GM06990 (cell line): ENCODE data around the gene CRACDL.

ENCODE experiments used
- DNase-seq: peaks from one replicate; pipeline ENCODE4 v3.0.0-alpha.2; 2011; ENCODE audit not compliant: insufficient read length; ENCODE audit errors: extremely low read depth
- H3K27me3 ChIP-seq: replicated peaks from 2 replicates; pipeline ENCODE4 v1.6.0; 2011; ENCODE audit warnings: low read length; ENCODE audit not compliant: control insufficient read depth, insufficient read depth
- H3K36me3 ChIP-seq: 2 replicates; pipeline ENCODE4 v1.5.1; 2011; ENCODE audit warnings: low read length; ENCODE audit not compliant: control insufficient read depth, insufficient read depth
- H3K4me3 ChIP-seq: replicated peaks from 2 replicates; pipeline ENCODE4 v1.5.1; 2011; ENCODE audit warnings: low read depth, mild to moderate bottlenecking, control low read depth, low read length
- TF ChIP-seq, protein P1 (sequence below): IDR thresholded peaks from 2 replicates; pipeline ENCODE4 v1.5.1; 2011; ENCODE audit warnings: low read length, control low read depth, mild to moderate bottlenecking, inconsistent platforms; ENCODE audit not compliant: insufficient read depth, poor library complexity, severe bottlenecking

Gene CRACDL

DNA sequence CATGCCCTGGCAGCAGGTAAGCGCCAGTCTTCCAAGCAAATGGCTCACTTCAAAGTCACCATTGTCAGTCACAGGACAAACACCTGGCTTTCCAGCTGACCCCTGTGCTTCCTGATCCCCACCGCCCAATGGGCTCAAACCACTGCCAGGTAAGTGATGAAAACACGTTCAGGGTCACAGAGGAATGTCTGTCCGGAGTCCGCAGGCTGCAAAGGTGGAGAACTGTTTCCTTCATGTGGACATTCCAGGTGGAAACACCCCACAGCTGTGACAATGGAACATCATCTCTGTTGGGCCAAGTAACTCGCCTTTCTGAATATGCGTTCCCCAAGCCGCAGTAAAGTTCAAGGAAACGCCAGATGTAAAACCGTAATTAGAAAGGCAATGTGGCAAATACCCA is 86.0 kb downstream of the CRACDL start:
- Histone ChIP-seq H3K4me3 (no peak overlapping the region), H3K27me3 (no peaks in the 10 kb centered on the region), H3K36me3 (no peaks in the 10 kb centered on the region)
- no peak for DNase-seq
- TF ChIP-seq, protein P1, sequence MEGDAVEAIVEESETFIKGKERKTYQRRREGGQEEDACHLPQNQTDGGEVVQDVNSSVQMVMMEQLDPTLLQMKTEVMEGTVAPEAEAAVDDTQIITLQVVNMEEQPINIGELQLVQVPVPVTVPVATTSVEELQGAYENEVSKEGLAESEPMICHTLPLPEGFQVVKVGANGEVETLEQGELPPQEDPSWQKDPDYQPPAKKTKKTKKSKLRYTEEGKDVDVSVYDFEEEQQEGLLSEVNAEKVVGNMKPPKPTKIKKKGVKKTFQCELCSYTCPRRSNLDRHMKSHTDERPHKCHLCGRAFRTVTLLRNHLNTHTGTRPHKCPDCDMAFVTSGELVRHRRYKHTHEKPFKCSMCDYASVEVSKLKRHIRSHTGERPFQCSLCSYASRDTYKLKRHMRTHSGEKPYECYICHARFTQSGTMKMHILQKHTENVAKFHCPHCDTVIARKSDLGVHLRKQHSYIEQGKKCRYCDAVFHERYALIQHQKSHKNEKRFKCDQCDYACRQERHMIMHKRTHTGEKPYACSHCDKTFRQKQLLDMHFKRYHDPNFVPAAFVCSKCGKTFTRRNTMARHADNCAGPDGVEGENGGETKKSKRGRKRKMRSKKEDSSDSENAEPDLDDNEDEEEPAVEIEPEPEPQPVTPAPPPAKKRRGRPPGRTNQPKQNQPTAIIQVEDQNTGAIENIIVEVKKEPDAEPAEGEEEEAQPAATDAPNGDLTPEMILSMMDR = no peak

DNA sequence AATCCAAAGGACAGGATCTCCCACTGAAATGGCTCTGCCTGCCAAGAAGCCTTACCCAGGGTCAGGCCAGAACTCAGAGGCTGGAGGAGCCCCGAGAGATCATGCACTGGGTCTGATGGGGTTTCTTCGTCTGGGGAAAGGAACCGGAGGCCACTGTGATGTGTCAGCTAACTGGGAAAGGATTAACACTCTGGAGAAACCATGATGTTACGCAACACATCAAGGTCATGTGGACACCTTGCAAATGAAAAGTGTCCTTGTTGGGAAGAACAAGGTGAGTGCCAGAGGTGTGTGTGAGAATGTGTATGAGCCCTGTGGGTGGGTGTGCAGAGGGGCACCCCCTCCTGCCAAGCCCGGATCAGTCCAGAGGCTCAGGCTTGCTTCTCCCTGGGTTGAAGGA is 86.9 kb downstream of the CRACDL start:
- no peak for DNase-seq
- TF ChIP-seq, protein P1 = no peak

GRCh38 chr2:98847853-98848252 is 88.2 kb downstream of the CRACDL start:
- H3K27me3 ChIP-seq = no peaks in the 10 kb centered on the region
- no peaks in the 10 kb centered on the region for H3K36me3 ChIP-seq
- H3K4me3 ChIP-seq = no peak overlapping the region
- DNase-seq = no peak
- TF ChIP-seq, protein P1 = no peak

More for the DNA sequence above, 86.9 kb downstream of the CRACDL start:
- Histone ChIP-seq H3K36me3 (no peaks in the 10 kb centered on the region), H3K4me3 (no peak overlapping the region), H3K27me3 (no peaks in the 10 kb centered on the region)

DNA sequence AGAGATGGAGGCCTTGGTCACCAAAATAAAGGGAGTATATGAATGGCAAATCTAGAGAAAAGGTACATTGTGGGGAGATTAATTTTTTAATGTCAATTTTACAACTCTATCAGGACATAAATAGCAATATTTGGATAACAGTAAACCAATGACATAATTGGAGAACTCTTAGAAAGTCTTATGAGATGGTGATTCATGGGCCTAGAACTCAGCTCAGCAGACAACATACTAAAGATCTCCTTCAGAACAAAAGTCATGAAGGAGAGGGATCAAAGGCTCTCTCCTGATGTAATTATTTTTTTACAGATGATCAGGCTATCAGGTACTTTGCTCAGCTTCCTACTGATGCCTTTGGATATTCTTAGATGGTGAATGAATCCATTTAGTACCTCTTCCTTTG is 90.0 kb downstream of the CRACDL start:
- no peaks in the 10 kb centered on the region for H3K36me3 ChIP-seq
- TF ChIP-seq, protein P1 = no peak
- no peak overlapping the region for H3K4me3 ChIP-seq
- H3K27me3 ChIP-seq = no peaks in the 10 kb centered on the region
- no peak for DNase-seq

DNA sequence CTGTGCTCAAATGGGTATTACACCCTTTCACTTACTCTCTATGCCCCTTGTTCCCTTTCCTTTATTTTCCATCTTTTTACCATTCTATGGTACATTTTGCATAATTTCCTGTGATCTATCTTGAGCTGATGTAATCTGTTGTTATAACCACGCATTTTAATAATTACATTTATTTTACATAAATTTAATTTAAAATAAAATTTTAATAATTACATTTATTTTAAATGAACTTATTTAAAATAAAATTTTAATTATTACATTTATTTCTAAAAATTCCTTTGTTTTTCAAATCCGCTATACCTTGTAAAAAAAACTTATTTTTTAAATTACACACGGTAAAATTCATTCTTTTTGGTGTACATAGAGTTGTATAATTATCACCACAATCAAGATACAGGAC is 93.9 kb downstream of the CRACDL start:
- TF ChIP-seq, protein P1 = no peak
- Histone ChIP-seq H3K4me3 (no peak overlapping the region), H3K36me3 (no peaks in the 10 kb centered on the region), H3K27me3 (no peaks in the 10 kb centered on the region; the same call in 1 of the 2 replicates)
- no peak for DNase-seq

DNA sequence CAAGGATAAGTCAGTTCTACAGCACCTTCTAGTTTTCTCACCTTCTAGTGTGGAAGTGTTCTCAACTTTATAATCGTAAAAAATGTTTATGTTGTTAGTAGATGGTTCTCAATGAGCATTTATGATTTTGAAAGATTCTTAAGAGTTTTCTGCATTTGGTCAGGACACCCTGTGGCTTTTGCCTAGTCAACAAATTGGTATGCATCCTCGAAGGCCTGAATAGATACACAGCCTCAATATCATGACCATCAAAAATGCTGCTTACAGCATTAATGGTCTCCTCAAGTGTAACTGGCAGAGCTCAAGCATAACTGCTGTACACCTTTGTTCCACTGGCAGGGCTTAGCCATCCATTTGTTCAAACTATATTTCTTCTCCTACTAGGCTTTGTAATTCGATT is 96.7 kb downstream of the CRACDL start:
- TF ChIP-seq, protein P1 = no peak
- Histone ChIP-seq H3K36me3 (no peaks in the 10 kb centered on the region), H3K4me3 (no peak overlapping the region), H3K27me3 (no peaks in the 10 kb centered on the region; the same call in 1 of the 2 replicates)
- no peak for DNase-seq
